GM12878 (cell line): Measurements from ENCODE around the gene MACROD2. TPM values are rescaled to one million over a fixed set of nuclear protein-coding genes. Genes with fewer than 3 reads are reported as not detected.

Experiments used
- HDAC2 ChIP-seq: fragments of 200-600 bp; sonication (generic); IDR thresholded peaks from 2 replicates; pipeline ENCODE4 v1.6.1; 2017
- SMAD1 ChIP-seq: fragments of 450-650 bp; IDR thresholded peaks from 2 replicates; pipeline ENCODE4 v1.6.1; 2018; ENCODE audit warnings: mild to moderate bottlenecking, low read depth; ENCODE audit not compliant: partially characterized antibody
- SREBF1 ChIP-seq: IDR thresholded peaks from 2 replicates; pipeline ENCODE4 v1.6.1; 2012; ENCODE audit warnings: mild to moderate bottlenecking, low read length
- polyA plus RNA-seq, 11 experiments: library from polyadenylated mRNA; depleted of rRNA in 4 of 11; unstranded in 6 of 11; stranded (reverse) in 5 of 11; fragments of >200 nt; fragmentation: Nextera tagmentation in 4 of 11; fragmentation: Illumina TruSeq in 1 of 11; extraction: Ambion mirVana in 4 of 11; extraction: Trizol in 1 of 11; gene quantifications; 1 replicate in 1 of 11; 2 replicates in 10 of 11; pipeline versions ENCODE4 v1.2.1 to v1.2.3, GENCODE V29; 2011 to 2016; ENCODE audit warnings: inconsistent platforms in 2 of 11, missing spikeins in 2 of 11, low read depth in 1 of 11
- total RNA-seq, 4 experiments: library from RNA; depleted of rRNA in 3 of 4; stranded (reverse); fragments of >200 nt in 3 of 4; fragmentation: Illumina TruSeq in 1 of 4; extraction: Trizol in 1 of 4; gene quantifications; 2 replicates each; pipeline versions ENCODE4 v1.2.1 to v1.2.3, GENCODE V29; 2013 to 2021
- TF ChIP-seq, protein P1 (sequence below): fragments of 450-650 bp; IDR thresholded peaks from 2 replicates; pipeline ENCODE4 v1.6.1; 2016; ENCODE audit warnings: mild to moderate bottlenecking, moderate library complexity, borderline replicate concordance
- TF ChIP-seq, protein P2 (sequence below): fragments of 450-650 bp; IDR thresholded peaks from 2 replicates; pipeline ENCODE4 v1.6.1; 2017; ENCODE audit warnings: mild to moderate bottlenecking, moderate library complexity

Gene MACROD2
- total and polyA plus RNA-seq, 10 of the 15 experiments (the other 5 are each of a cell fraction or from before 2014, with no cell fraction given) = 1.1 to 21.5 (median 2.2) TPM

DNA sequence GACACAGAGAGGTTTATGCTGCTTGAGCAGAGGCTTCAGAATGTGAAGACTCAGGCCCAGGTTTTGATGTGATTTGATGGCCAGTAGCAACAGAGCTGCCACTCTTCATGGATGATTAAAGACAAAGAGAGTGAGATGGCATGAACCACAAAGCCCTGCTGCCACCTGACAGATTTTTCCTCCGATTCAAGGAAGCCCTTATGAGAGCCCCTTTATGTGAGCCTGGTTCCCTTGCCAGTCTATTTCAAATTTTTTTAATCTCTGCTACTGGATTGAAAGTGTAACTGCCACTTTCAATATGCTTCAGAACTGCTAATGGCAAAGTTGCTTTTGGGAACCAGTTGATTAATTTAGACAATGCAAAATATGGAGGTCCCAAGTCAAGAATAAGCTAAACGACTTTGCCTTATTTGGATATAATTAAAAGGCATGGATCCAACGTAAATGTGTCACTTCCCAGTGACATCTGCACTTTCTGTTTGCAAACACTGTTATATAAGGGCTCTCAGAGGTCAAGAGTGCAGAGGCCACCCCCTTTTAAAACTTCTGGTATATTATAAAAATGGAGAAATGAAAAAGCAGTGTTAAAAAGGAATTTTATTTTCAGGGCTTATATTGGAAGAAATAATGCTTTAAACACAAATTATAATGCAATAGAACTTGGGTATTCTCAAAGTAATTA, 581.0 kb downstream of the MACROD2 start (continued):
- TF ChIP-seq, protein P1, sequence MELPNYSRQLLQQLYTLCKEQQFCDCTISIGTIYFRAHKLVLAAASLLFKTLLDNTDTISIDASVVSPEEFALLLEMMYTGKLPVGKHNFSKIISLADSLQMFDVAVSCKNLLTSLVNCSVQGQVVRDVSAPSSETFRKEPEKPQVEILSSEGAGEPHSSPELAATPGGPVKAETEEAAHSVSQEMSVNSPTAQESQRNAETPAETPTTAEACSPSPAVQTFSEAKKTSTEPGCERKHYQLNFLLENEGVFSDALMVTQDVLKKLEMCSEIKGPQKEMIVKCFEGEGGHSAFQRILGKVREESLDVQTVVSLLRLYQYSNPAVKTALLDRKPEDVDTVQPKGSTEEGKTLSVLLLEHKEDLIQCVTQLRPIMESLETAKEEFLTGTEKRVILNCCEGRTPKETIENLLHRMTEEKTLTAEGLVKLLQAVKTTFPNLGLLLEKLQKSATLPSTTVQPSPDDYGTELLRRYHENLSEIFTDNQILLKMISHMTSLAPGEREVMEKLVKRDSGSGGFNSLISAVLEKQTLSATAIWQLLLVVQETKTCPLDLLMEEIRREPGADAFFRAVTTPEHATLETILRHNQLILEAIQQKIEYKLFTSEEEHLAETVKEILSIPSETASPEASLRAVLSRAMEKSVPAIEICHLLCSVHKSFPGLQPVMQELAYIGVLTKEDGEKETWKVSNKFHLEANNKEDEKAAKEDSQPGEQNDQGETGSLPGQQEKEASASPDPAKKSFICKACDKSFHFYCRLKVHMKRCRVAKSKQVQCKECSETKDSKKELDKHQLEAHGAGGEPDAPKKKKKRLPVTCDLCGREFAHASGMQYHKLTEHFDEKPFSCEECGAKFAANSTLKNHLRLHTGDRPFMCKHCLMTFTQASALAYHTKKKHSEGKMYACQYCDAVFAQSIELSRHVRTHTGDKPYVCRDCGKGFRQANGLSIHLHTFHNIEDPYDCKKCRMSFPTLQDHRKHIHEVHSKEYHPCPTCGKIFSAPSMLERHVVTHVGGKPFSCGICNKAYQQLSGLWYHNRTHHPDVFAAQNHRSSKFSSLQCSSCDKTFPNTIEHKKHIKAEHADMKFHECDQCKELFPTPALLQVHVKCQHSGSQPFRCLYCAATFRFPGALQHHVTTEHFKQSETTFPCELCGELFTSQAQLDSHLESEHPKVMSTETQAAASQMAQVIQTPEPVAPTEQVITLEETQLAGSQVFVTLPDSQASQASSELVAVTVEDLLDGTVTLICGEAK = no peak
- TF ChIP-seq, protein P2, sequence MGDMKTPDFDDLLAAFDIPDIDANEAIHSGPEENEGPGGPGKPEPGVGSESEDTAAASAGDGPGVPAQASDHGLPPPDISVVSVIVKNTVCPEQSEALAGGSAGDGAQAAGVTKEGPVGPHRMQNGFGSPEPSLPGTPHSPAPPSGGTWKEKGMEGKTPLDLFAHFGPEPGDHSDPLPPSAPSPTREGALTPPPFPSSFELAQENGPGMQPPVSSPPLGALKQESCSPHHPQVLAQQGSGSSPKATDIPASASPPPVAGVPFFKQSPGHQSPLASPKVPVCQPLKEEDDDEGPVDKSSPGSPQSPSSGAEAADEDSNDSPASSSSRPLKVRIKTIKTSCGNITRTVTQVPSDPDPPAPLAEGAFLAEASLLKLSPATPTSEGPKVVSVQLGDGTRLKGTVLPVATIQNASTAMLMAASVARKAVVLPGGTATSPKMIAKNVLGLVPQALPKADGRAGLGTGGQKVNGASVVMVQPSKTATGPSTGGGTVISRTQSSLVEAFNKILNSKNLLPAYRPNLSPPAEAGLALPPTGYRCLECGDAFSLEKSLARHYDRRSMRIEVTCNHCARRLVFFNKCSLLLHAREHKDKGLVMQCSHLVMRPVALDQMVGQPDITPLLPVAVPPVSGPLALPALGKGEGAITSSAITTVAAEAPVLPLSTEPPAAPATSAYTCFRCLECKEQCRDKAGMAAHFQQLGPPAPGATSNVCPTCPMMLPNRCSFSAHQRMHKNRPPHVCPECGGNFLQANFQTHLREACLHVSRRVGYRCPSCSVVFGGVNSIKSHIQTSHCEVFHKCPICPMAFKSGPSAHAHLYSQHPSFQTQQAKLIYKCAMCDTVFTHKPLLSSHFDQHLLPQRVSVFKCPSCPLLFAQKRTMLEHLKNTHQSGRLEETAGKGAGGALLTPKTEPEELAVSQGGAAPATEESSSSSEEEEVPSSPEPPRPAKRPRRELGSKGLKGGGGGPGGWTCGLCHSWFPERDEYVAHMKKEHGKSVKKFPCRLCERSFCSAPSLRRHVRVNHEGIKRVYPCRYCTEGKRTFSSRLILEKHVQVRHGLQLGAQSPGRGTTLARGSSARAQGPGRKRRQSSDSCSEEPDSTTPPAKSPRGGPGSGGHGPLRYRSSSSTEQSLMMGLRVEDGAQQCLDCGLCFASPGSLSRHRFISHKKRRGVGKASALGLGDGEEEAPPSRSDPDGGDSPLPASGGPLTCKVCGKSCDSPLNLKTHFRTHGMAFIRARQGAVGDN = no peak
- TF ChIP-seq HDAC2 (no peak), SREBF1 (no peak), SMAD1 (no peak)
